Ascending aorta (tissue), 2 donors: ENCODE data around the gene CARNS1. TPM values are rescaled to one million over a fixed set of nuclear protein-coding genes. Genes with fewer than 3 reads are reported as not detected.
"Not testable (repeated sequence)": the region's sequence is repeated elsewhere in the genome, so short reads cannot be mapped to it uniquely, and the experiment has no call there.

Experiments used
- DNase-seq, 2 donors: peaks; one replicate each; pipeline ENCODE4 v3.0.0-alpha.2; 2019; ENCODE audit warnings: low spot score in 2 of 2
- H3K27ac ChIP-seq, 2 donors: fragments of 200-600 bp; sonication (generic); one replicate each; pipeline ENCODE4 v1.5.1; 2016 to 2017; ENCODE audit warnings: mild to moderate bottlenecking in 1 of 2
- H3K27me3 ChIP-seq: fragments of 200-600 bp; sonication (generic); one replicate; pipeline ENCODE4 v1.5.1; 2017
- H3K36me3 ChIP-seq, 2 donors: fragments of 200-600 bp; sonication (generic); one replicate each; pipeline ENCODE4 v1.5.1; 2016
- H3K4me1 ChIP-seq, 2 donors: fragments of 200-600 bp; sonication (generic); one replicate each; pipeline ENCODE4 v1.5.1; 2016 to 2017; ENCODE audit warnings: mild to moderate bottlenecking in 1 of 2
- H3K4me3 ChIP-seq, 2 donors: fragments of 200-600 bp; sonication (generic); one replicate each; pipeline ENCODE4 v1.5.1; 2016 to 2017; ENCODE audit warnings: mild to moderate bottlenecking in 1 of 2
- H3K9me3 ChIP-seq, 2 donors: fragments of 200-600 bp; sonication (generic); one replicate each; pipeline ENCODE4 v1.5.1; 2016
- CTCF ChIP-seq, 3 experiments: fragments of 200-600 bp in 2 of 3; fragments of 450-650 bp in 1 of 3; sonication (generic) in 2 of 3; IDR thresholded peaks; one replicate each; pipeline ENCODE4 v1.5.1; 2016 to 2019; ENCODE audit warnings: antibody characterized with exemption in 3 of 3, mild to moderate bottlenecking in 1 of 3, moderate library complexity in 1 of 3
- intact Hi-C: fragments of 100-400 bp; cut with DNase I; formaldehyde crosslinking; loops from one replicate; pipeline ENCODE4 v1.15.1; 2023
- total RNA-seq: library from RNA; depleted of rRNA; stranded (reverse); fragments of >200 nt; gene quantifications from one replicate; pipeline ENCODE4 v1.1.0, GENCODE V29; 2016

The CARNS1 gene
- total RNA-seq, 1 donor from 2014 or later: 6.0 TPM

- DNase-seq: no peak
- peaks cover 15 to 19% of the 10 kb centered on the region in 2 donors for H3K4me1 ChIP-seq
- H3K36me3 ChIP-seq: peaks cover 28 to 38% of the 10 kb centered on the region in 2 donors
- no peak for TF ChIP-seq CTCF (IDR thresholded peaks at IDR 0.05)
- intact Hi-C loops: no loop called here
- no peaks in the 10 kb centered on the region for H3K9me3 ChIP-seq
- H3K27ac ChIP-seq: no peak overlapping the region
- H3K4me3 ChIP-seq: no peak overlapping the region
- no peaks in the 10 kb centered on the region for H3K27me3 ChIP-seq
Observed at GRCh38 chr11:67398661-67399563, 16.6 kb upstream of the CARNS1 start.

GRCh38 chr11:67400251-67400941 lies 15.1 kb upstream of the CARNS1 start:
- H3K9me3 ChIP-seq: no peaks in the 10 kb centered on the region
- H3K4me1 ChIP-seq: peaks cover 15 to 19% of the 10 kb centered on the region in 2 donors
- peak overlapping the region; percentile 90 to 94 for H3K27ac ChIP-seq
- no peak for DNase-seq
- H3K27me3 ChIP-seq: no peaks in the 10 kb centered on the region
- H3K36me3 ChIP-seq: peaks cover 28 to 38% of the 10 kb centered on the region in 2 donors
- no peak for TF ChIP-seq CTCF (IDR thresholded peaks at IDR 0.05)
- intact Hi-C loops: loop anchor here (5.0 kb wide), 1 partner anchor 82 kb away; the partner anchor contains the start of gene AIP
- H3K4me3 ChIP-seq: peak overlapping the region; percentile 88 to 99

- peaks cover 15 to 19% of the 10 kb centered on the region in 2 donors for H3K4me1 ChIP-seq
Observed at GRCh38 chr11:67400942-67401494, 14.5 kb upstream of the CARNS1 start.

GRCh38 chr11:67401495-67402191 lies 13.8 kb upstream of the CARNS1 start, which contains the start of gene PPP1CA:
Gene PPP1CA, minus strand, starts transcription at chr11:67401858. Its CDS starts 76 bp downstream, at chr11:67401782.
- no peaks in the 10 kb centered on the region for H3K27me3 ChIP-seq
- H3K4me3 ChIP-seq: peak within 1 kb of the TSS; percentile 88 to 99
- TF ChIP-seq CTCF (IDR thresholded peaks at IDR 0.05): peak; percentile 21 to 60 (median 38)
- H3K27ac ChIP-seq: peak within 1 kb of the TSS; percentile 90 to 94
- DNase-seq: peak; percentile 63 to 94
- intact Hi-C loops: loop anchor here (1.0 to 5.0 kb wide), 6 partner anchors 19 to 107 kb away; partner anchors contain the start of genes AIP, CDK2AP2, CORO1B and RPS6KB2
- peaks cover 15 to 19% of the 10 kb centered on the region in 2 donors for H3K4me1 ChIP-seq
- H3K36me3 ChIP-seq: peaks cover 25 to 29% of the 10 kb centered on the region in 2 donors
- no peaks in the 10 kb centered on the region for H3K9me3 ChIP-seq

More at GRCh38 chr11:67400942-67401494, 14.5 kb upstream of the CARNS1 start:
- H3K27me3 ChIP-seq: no peaks in the 10 kb centered on the region
- DNase-seq: no peak
- peak overlapping the region; percentile 88 to 99 for H3K4me3 ChIP-seq
- intact Hi-C loops: loop anchor here (1.0 to 5.0 kb wide), 5 partner anchors 27 to 107 kb away; partner anchors contain the start of genes AIP, CDK2AP2, CORO1B and RPS6KB2
- H3K36me3 ChIP-seq: peaks cover 28 to 35% of the 10 kb centered on the region in 2 donors
- no peak for TF ChIP-seq CTCF (IDR thresholded peaks at IDR 0.05)
- peak overlapping the region; percentile 90 to 94 for H3K27ac ChIP-seq
- no peaks in the 10 kb centered on the region for H3K9me3 ChIP-seq

- H3K4me3 ChIP-seq: peak overlapping the region; percentile 88 to 99
- peaks cover 22 to 25% of the 10 kb centered on the region in 2 donors for H3K36me3 ChIP-seq
- DNase-seq, H3K9me3 ChIP-seq, H3K27me3 ChIP-seq: not testable (repeated sequence)
- H3K27ac ChIP-seq: peak overlapping the region; percentile 80 to 94
- intact Hi-C loops: loop anchor here (2.0 to 5.0 kb wide), 2 partner anchors 18 to 80 kb away; partner anchors contain the start of gene AIP
- peaks cover 15 to 19% of the 10 kb centered on the region in 2 donors for H3K4me1 ChIP-seq
Observed at GRCh38 chr11:67402192-67402839, 13.2 kb upstream of the CARNS1 start.

GRCh38 chr11:67403085-67403484 lies 12.4 kb upstream of the CARNS1 start:
- not testable (repeated sequence) for H3K27me3 ChIP-seq, H3K4me3 ChIP-seq, H3K9me3 ChIP-seq, H3K27ac ChIP-seq, DNase-seq
- Histone ChIP-seq H3K36me3 (peaks cover 15 to 17% of the 10 kb centered on the region in 2 donors), H3K4me1 (peaks cover 15 to 19% of the 10 kb centered on the region in 2 donors)
- intact Hi-C loops: loop anchor here (2.0 to 5.0 kb wide), 2 partner anchors 18 to 79 kb away; partner anchors contain the start of gene AIP
